ENCODE results near the gene ARL6IP6. TPM values are rescaled to one million over a fixed set of nuclear protein-coding genes. Genes with fewer than 3 reads are reported as not detected.
"Not testable (repeated sequence)": the region's sequence is repeated elsewhere in the genome, so short reads cannot be mapped to it uniquely, and the experiment has no call there.

Gene ARL6IP6
- polyA plus RNA-seq, 1 experiment, result 7.9 TPM

- Histone ChIP-seq H3K36me3 (ENCODE audit: control insufficient read depth, insufficient read depth, low read length) (no peaks in the 10 kb centered on the region), H3K4me3 (ENCODE audit: low read depth, low read length) (no peak overlapping the region), H3K27me3 (ENCODE audit: control insufficient read depth, insufficient read depth, low read length) (no peaks in the 10 kb centered on the region)
- no peak for TF ChIP-seq CTCF (IDR thresholded peaks at IDR 0.05; ENCODE audit: insufficient read depth, low read depth, low read length)
- ChIA-PET POLR2A (no interaction called here), CTCF (interaction anchor here (0.7 to 1.2 kb wide), 2 partner anchors 12 to 748 kb away, joined by 3 to 5 read pairs; partner anchors contain the start of gene RPRM)
- DNase-seq (ENCODE audit: low read depth), result no peak
These were observed 12.3 kb downstream of the ARL6IP6 start for GRCh38 chr2:152730591-152731333.

- POLR2A ChIA-PET; H3K27me3 ChIP-seq (ENCODE audit: control insufficient read depth, insufficient read depth, low read length); H3K36me3 ChIP-seq (ENCODE audit: control insufficient read depth, insufficient read depth, low read length); DNase-seq (ENCODE audit: low read depth); CTCF ChIA-PET; H3K4me3 ChIP-seq (ENCODE audit: low read depth, low read length): not testable (repeated sequence)
These were observed 19.1 kb downstream of the ARL6IP6 start for GRCh38 chr2:152737509-152737908.

GRCh38 chr2:152738438-152738837 is 20.0 kb downstream of the ARL6IP6 start:
- Histone ChIP-seq H3K36me3 (ENCODE audit: control insufficient read depth, insufficient read depth, low read length) (no peaks in the 10 kb centered on the region; the same call in 1 of the 2 replicates), H3K4me3 (ENCODE audit: low read depth, low read length) (no peak overlapping the region), H3K27me3 (ENCODE audit: control insufficient read depth, insufficient read depth, low read length) (no peaks in the 10 kb centered on the region)
- ChIA-PET CTCF (no interaction called here), POLR2A (no interaction called here)
- DNase-seq (ENCODE audit: low read depth), result no peak
- no peak for TF ChIP-seq CTCF (IDR thresholded peaks at IDR 0.05; ENCODE audit: insufficient read depth, low read depth, low read length)

GRCh38 chr2:152739705-152740104 is 21.3 kb downstream of the ARL6IP6 start:
- H3K36me3 ChIP-seq (ENCODE audit: control insufficient read depth, insufficient read depth, low read length); POLR2A ChIA-PET; H3K27me3 ChIP-seq (ENCODE audit: control insufficient read depth, insufficient read depth, low read length); DNase-seq (ENCODE audit: low read depth); H3K4me3 ChIP-seq (ENCODE audit: low read depth, low read length): not testable (repeated sequence)
- CTCF ChIA-PET, result interaction anchor here (1.0 kb wide), 1 partner anchor 93 kb away, joined by 3 read pairs; no protein-coding TSS in a partner anchor

GRCh38 chr2:152740743-152741328 is 22.4 kb downstream of the ARL6IP6 start:
- peak; percentile 78 for TF ChIP-seq CTCF (IDR thresholded peaks at IDR 0.05; ENCODE audit: insufficient read depth, low read depth, low read length)
- Histone ChIP-seq H3K4me3 (ENCODE audit: low read depth, low read length) (no peak overlapping the region), H3K27me3 (ENCODE audit: control insufficient read depth, insufficient read depth, low read length) (no peaks in the 10 kb centered on the region), H3K36me3 (ENCODE audit: control insufficient read depth, insufficient read depth, low read length) (no peaks in the 10 kb centered on the region; the same call in 1 of the 2 replicates)
- ChIA-PET CTCF (interaction anchor here (0.7 to 1.0 kb wide), 5 partner anchors 9 to 736 kb away, joined by 3 to 5 read pairs (median 3); partner anchors contain the start of gene STAM2), POLR2A (no interaction called here)
- DNase-seq (ENCODE audit: low read depth), result peak; percentile 28

- no peaks in the 10 kb centered on the region for H3K27me3 ChIP-seq (ENCODE audit: control insufficient read depth, insufficient read depth, low read length)
- no peak for DNase-seq (ENCODE audit: low read depth)
- ChIA-PET CTCF (interaction anchor here (0.5 to 2.6 kb wide), 12 partner anchors 8 to 750 kb away, joined by 3 to 13 read pairs (median 3); partner anchors contain the start of gene RPRM), POLR2A (interaction anchor here (0.6 kb wide), 1 partner anchor 17 kb away, joined by 4 read pairs; no protein-coding TSS in a partner anchor)
- peaks cover 1% of the 10 kb centered on the region; the same call in 1 of the 2 replicates for H3K36me3 ChIP-seq (ENCODE audit: control insufficient read depth, insufficient read depth, low read length)
- no peak overlapping the region for H3K4me3 ChIP-seq (ENCODE audit: low read depth, low read length)
- peak; percentile 53 for TF ChIP-seq CTCF (IDR thresholded peaks at IDR 0.05; ENCODE audit: insufficient read depth, low read depth, low read length)
These were observed 24.6 kb downstream of the ARL6IP6 start for GRCh38 chr2:152743002-152743401.

GRCh38 chr2:152747751-152748150 is 29.3 kb downstream of the ARL6IP6 start:
- CTCF ChIA-PET, result interaction anchor here (1.2 kb wide), 1 partner anchor 731 kb away, joined by 5 read pairs; the partner anchor contains the start of gene RPRM

More at GRCh38 chr2:152747751-152748150, 29.3 kb downstream of the ARL6IP6 start:
- POLR2A ChIA-PET; DNase-seq (ENCODE audit: low read depth); H3K4me3 ChIP-seq (ENCODE audit: low read depth, low read length); H3K27me3 ChIP-seq (ENCODE audit: control insufficient read depth, insufficient read depth, low read length); H3K36me3 ChIP-seq (ENCODE audit: control insufficient read depth, insufficient read depth, low read length): not testable (repeated sequence)
